H1 (cell line): ENCODE results near the gene CGREF1. TPM values are rescaled to one million over a fixed set of nuclear protein-coding genes. Genes with fewer than 3 reads are reported as not detected.

Experiments
- CTCF ChIA-PET: fragments of 300-600 bp; sonication (Branson Sonifier 250); formaldehyde crosslinking; loops from one replicate; lab custom pipeline; 2021; ENCODE audit not compliant: partially characterized antibody; lab: Charles Lee
- POLR2A ChIA-PET: fragments of 300-600 bp; sonication (Branson Sonifier 250); formaldehyde crosslinking; loops from one replicate; lab custom pipeline; 2021; ENCODE audit warnings: inconsistent platforms; ENCODE audit not compliant: partially characterized antibody; lab: Charles Lee
- DNase-seq, 2 experiments: peaks; one replicate each; pipeline versions ENCODE4 v3.0.0 to v3.0.0-alpha.2; 2010 to 2022; ENCODE audit warnings: low spot score in 2 of 2, low read depth in 1 of 2, mixed read lengths in 1 of 2
- FAIRE-seq: peaks from 2 replicates; lab custom pipeline; 2011; peaks lifted over from hg19 to GRCh38; lab: Jason Lieb, UNC
- H2AFZ ChIP-seq: 2 replicates; pipeline ENCODE4 v1.8.1; 2012; ENCODE audit warnings: low read length, inconsistent platforms
- H2AK5ac ChIP-seq: 2 replicates; pipeline ENCODE4 v1.6.1; 2013; ENCODE audit warnings: low read depth, low read length
- H2BK120ac ChIP-seq: replicated peaks from 2 replicates; pipeline ENCODE3; 2013; ENCODE audit warnings: low read depth, low read length, inconsistent platforms
- H2BK12ac ChIP-seq: 2 replicates; pipeline ENCODE4 v1.6.1; 2013; ENCODE audit warnings: low read depth, low read length
- H2BK15ac ChIP-seq: 2 replicates; pipeline ENCODE4 v1.6.1; 2013; ENCODE audit warnings: low read length
- H2BK20ac ChIP-seq: 2 replicates; pipeline ENCODE4 v1.6.1; 2013; ENCODE audit warnings: low read length
- H2BK5ac ChIP-seq: 2 replicates; pipeline ENCODE4 v1.6.1; 2013; ENCODE audit warnings: low read depth, low read length
- H3K14ac ChIP-seq: 2 replicates; pipeline ENCODE4 v1.6.1; 2013; ENCODE audit warnings: inconsistent platforms; ENCODE audit not compliant: insufficient read length
- H3K18ac ChIP-seq: 2 replicates; pipeline ENCODE4 v1.6.1; 2013; ENCODE audit warnings: low read length; ENCODE audit errors: extremely low read depth
- H3K23ac ChIP-seq: 2 replicates; pipeline ENCODE4 v1.6.1; 2013; ENCODE audit warnings: inconsistent platforms; ENCODE audit not compliant: insufficient read length
- H3K23me2 ChIP-seq: 2 replicates; pipeline ENCODE4 v1.6.1; 2013; ENCODE audit warnings: low read depth, low read length
- H3K27ac ChIP-seq: 2 replicates; pipeline ENCODE4 v1.6.1; 2011; ENCODE audit warnings: low read depth, low read length, inconsistent platforms
- H3K27me3 ChIP-seq, 4 experiments: replicated peaks in 1 of 4; 1 replicate in 1 of 4; 2 replicates in 3 of 4; pipeline versions ENCODE4 v1.6.1 to v1.8.1; 2011 to 2013; ENCODE audit warnings: low read length in 3 of 4, mild to moderate bottlenecking in 3 of 4, inconsistent platforms in 2 of 4, mixed read lengths in 2 of 4, moderate library complexity in 1 of 4; ENCODE audit not compliant: control insufficient read depth in 3 of 4, insufficient read depth in 3 of 4; ENCODE audit errors: extremely low read depth in 1 of 4
- H3K36me3 ChIP-seq, 4 experiments: 2 replicates each; pipeline versions ENCODE4 v1.6.1 to v1.8.1; 2011 to 2013; ENCODE audit warnings: mild to moderate bottlenecking in 4 of 4, low read length in 3 of 4, moderate library complexity in 2 of 4, control low read depth in 1 of 4, inconsistent platforms in 1 of 4; ENCODE audit not compliant: insufficient read depth in 4 of 4, control insufficient read depth in 2 of 4
- H3K4ac ChIP-seq: replicated peaks from 2 replicates; pipeline ENCODE3; 2013; ENCODE audit warnings: low read length, low read depth, mixed read lengths, inconsistent platforms; ENCODE audit not compliant: insufficient read length
- H3K4me1 ChIP-seq, 4 experiments: replicated peaks in 1 of 4; 1 replicate in 1 of 4; 2 replicates in 3 of 4; pipeline versions ENCODE4 v1.6.1 to v1.8.1; 2011 to 2013; ENCODE audit warnings: low read length in 3 of 4, inconsistent platforms in 2 of 4, mixed read lengths in 1 of 4; ENCODE audit not compliant: insufficient read depth in 4 of 4, control insufficient read depth in 3 of 4
- H3K4me2 ChIP-seq, 2 experiments: 2 replicates each; pipeline versions ENCODE4 v1.6.1 to v1.8.1; 2011 to 2013; ENCODE audit warnings: low read depth in 2 of 2, low read length in 2 of 2, control low read depth in 1 of 2, inconsistent platforms in 1 of 2, mild to moderate bottlenecking in 1 of 2; ENCODE audit not compliant: insufficient read depth in 1 of 2
- H3K4me3 ChIP-seq, 4 experiments: fragments of 200-600, 300-600 bp in 1 of 4; sonication (generic), shearing (Covaris generic), sonication (Bioruptor Twin) in 1 of 4; 2 replicates each; pipeline versions ENCODE4 v1.5.1 to v1.8.1; 2011 to 2016; ENCODE audit warnings: low read length in 4 of 4, low read depth in 3 of 4, control low read depth in 2 of 4, inconsistent platforms in 2 of 4, mild to moderate bottlenecking in 2 of 4, mixed read lengths in 1 of 4, moderate library complexity in 1 of 4; ENCODE audit not compliant: insufficient read depth in 2 of 4; ENCODE audit errors: extremely low read depth in 1 of 4
- H3K56ac ChIP-seq: replicated peaks from 2 replicates; pipeline ENCODE3; 2013; ENCODE audit warnings: low read depth, mild to moderate bottlenecking, mixed read lengths, low read length, inconsistent platforms; ENCODE audit not compliant: insufficient read length
- H3K79me1 ChIP-seq: 2 replicates; pipeline ENCODE4 v1.6.1; 2013; ENCODE audit warnings: low read depth, low read length, control low read depth
- H3K79me2 ChIP-seq, 2 experiments: 2 replicates each; pipeline versions ENCODE4 v1.6.1 to v1.8.1; 2012 to 2013; ENCODE audit warnings: low read length in 2 of 2, mild to moderate bottlenecking in 2 of 2, inconsistent platforms in 1 of 2; ENCODE audit not compliant: insufficient read depth in 2 of 2, control insufficient read depth in 1 of 2
- H3K9ac ChIP-seq, 4 experiments: replicated peaks in 1 of 4; 1 replicate in 1 of 4; 2 replicates in 3 of 4; pipeline versions ENCODE4 v1.6.1 to v1.8.1; 2011 to 2013; ENCODE audit warnings: low read depth in 3 of 4, low read length in 3 of 4, control low read depth in 2 of 4, mild to moderate bottlenecking in 2 of 4, moderate library complexity in 2 of 4, inconsistent platforms in 1 of 4; ENCODE audit errors: extremely low read depth in 1 of 4
- H3K9me3 ChIP-seq, 2 experiments: 2 replicates each; pipeline versions ENCODE4 v1.6.1 to v1.8.1; 2012 to 2013; ENCODE audit warnings: mild to moderate bottlenecking in 2 of 2, moderate library complexity in 2 of 2, control low read depth in 1 of 2, inconsistent platforms in 1 of 2, low read depth in 1 of 2, low read length in 1 of 2, mixed read lengths in 1 of 2; ENCODE audit not compliant: insufficient read depth in 2 of 2
- H4K20me1 ChIP-seq, 2 experiments: replicated peaks in 1 of 2; 2 replicates each; pipeline versions ENCODE3 to v1.8.1; 2011 to 2013; ENCODE audit warnings: inconsistent platforms in 2 of 2, low read length in 2 of 2, mild to moderate bottlenecking in 1 of 2; ENCODE audit not compliant: insufficient read depth in 2 of 2, control insufficient read depth in 1 of 2
- H4K5ac ChIP-seq: 2 replicates; pipeline ENCODE4 v1.6.1; 2013; ENCODE audit warnings: low read length, low read depth, mixed read lengths, inconsistent platforms; ENCODE audit not compliant: insufficient read length
- H4K8ac ChIP-seq: 2 replicates; pipeline ENCODE4 v1.8.0; 2013; ENCODE audit warnings: mild to moderate bottlenecking, moderate library complexity, low read length, inconsistent platforms; ENCODE audit not compliant: insufficient read depth; ENCODE audit errors: extremely low read depth
- H4K91ac ChIP-seq: replicated peaks from 2 replicates; pipeline ENCODE3; 2013; ENCODE audit warnings: low read length, mixed read lengths, inconsistent platforms; ENCODE audit not compliant: insufficient read length
- CHD2 ChIP-seq: IDR thresholded peaks from 2 replicates; pipeline ENCODE4 v1.6.1; 2012; ENCODE audit warnings: low read length, improper control_type of control experiment
- CTBP2 ChIP-seq: IDR thresholded peaks from 2 replicates; pipeline ENCODE4 v1.7.0; 2011; ENCODE audit warnings: borderline replicate concordance, mild to moderate bottlenecking, moderate library complexity, mixed read lengths, low read length; ENCODE audit not compliant: insufficient read depth, insufficient read length
- JUN ChIP-seq: IDR thresholded peaks from 2 replicates; pipeline ENCODE4 v1.6.1; 2011; ENCODE audit warnings: low read depth, mild to moderate bottlenecking, improper control_type of control experiment, low read length
- KDM1A ChIP-seq: fragments of 200-600, 300-600 bp; sonication (generic); IDR thresholded peaks from 2 replicates; pipeline ENCODE4 v1.7.1; 2016; ENCODE audit warnings: mild to moderate bottlenecking, low read length, borderline replicate concordance
- NANOG ChIP-seq: IDR thresholded peaks from 2 replicates; pipeline ENCODE4 v1.6.1; 2011; ENCODE audit warnings: low read length, low read depth, mild to moderate bottlenecking, inconsistent platforms; ENCODE audit not compliant: insufficient read depth, poor library complexity, severe bottlenecking
- RAD21 ChIP-seq, 2 experiments: IDR thresholded peaks in 1 of 2; conservative IDR thresholded peaks in 1 of 2; 2 replicates each; pipeline ENCODE4 v1.6.1; 2011; ENCODE audit warnings: low read depth in 2 of 2, low read length in 2 of 2, improper control_type of control experiment in 1 of 2, inconsistent platforms in 1 of 2, mild to moderate bottlenecking in 1 of 2, moderate library complexity in 1 of 2
- RBBP5 ChIP-seq: IDR thresholded peaks from 2 replicates; pipeline ENCODE4 v1.7.1; 2012; ENCODE audit warnings: low read depth, mild to moderate bottlenecking, inconsistent platforms, low read length, moderate library complexity, borderline replicate concordance
- SIRT6 ChIP-seq: IDR thresholded peaks from one replicate; pipeline ENCODE4 v1.7.1; 2012; ENCODE audit warnings: low read length, inconsistent platforms
- SIX5 ChIP-seq: IDR thresholded peaks from 2 replicates; pipeline ENCODE4 v1.6.1; 2011; ENCODE audit warnings: mild to moderate bottlenecking, low read depth, low read length
- SP4 ChIP-seq: IDR thresholded peaks from 2 replicates; pipeline ENCODE4 v1.6.1; 2012; ENCODE audit warnings: low read length, inconsistent platforms
- SRF ChIP-seq: IDR thresholded peaks from 2 replicates; pipeline ENCODE4 v1.6.1; 2011; ENCODE audit warnings: mild to moderate bottlenecking, low read depth, low read length, moderate library complexity
- YY1 ChIP-seq: IDR thresholded peaks from 2 replicates; pipeline ENCODE4 v1.6.1; 2011; ENCODE audit warnings: low read depth, mild to moderate bottlenecking, low read length
- ZNF274 ChIP-seq: IDR thresholded peaks from 2 replicates; pipeline ENCODE4 v1.7.0; 2012; ENCODE audit warnings: low read length, borderline replicate concordance; ENCODE audit errors: extremely low read depth
- WGBS, 2 experiments: shearing (Covaris generic) in 1 of 2; methylation state at CpG; one replicate each; pipeline versions ENCODE4 v1.1.6 to v1.1.7; 2013 to 2015; ENCODE audit warnings: low lambda C conversion rate in 2 of 2, mixed read lengths in 2 of 2, inconsistent platforms in 1 of 2, low coverage in 1 of 2, missing lambda C conversion rate in 1 of 2; ENCODE audit not compliant: insufficient replicate concordance in 2 of 2, insufficient coverage in 1 of 2, insufficient read length in 1 of 2; ENCODE audit errors: extremely low coverage in 1 of 2, missing lambda C conversion rate in 1 of 2; 5-methylcytosine and 5-hydroxymethylcytosine counted together
- polyA plus RNA-seq, 7 experiments: library from polyadenylated mRNA; depleted of rRNA in 3 of 7; stranded (reverse) in 5 of 7; unstranded in 2 of 7; fragments of >200 nt in 5 of 7; fragments of 200-250 nt in 2 of 7; gene quantifications; 1 replicate in 5 of 7; 2 replicates in 1 of 7; 4 replicates in 1 of 7; pipeline versions ENCODE4 v1.2.1 to v1.2.3, GENCODE V29; 2011 to 2013; ENCODE audit warnings: missing spikeins in 2 of 7, mixed read lengths in 2 of 7
- total RNA-seq: library from RNA; stranded (reverse); fragmentation: NEBNext Ultra II Directional; extraction: Animal tissue kit (Norgen Biotek cat#: 25700); gene quantifications from 2 replicates; pipeline ENCODE4 v1.2.1, GENCODE V29; 2021

The CGREF1 gene
- total and polyA plus RNA-seq, 2 of the 8 experiments (the other 6 are each of a cell fraction or from before 2014, with no cell fraction given) = 2.5 to 3.4 TPM

GRCh38 chr2:27097341-27097740 is 21.6 kb downstream of the CGREF1 start:
- H3K9ac ChIP-seq = no peak overlapping the region
- H3K27me3 ChIP-seq = no peaks in the 10 kb centered on the region
- peaks cover 0 to 2% (median under 1%) of the 10 kb centered on the region in 4 experiments; a peak in 2 of 7 replicates for H3K4me1 ChIP-seq
- peaks cover 0 to 3% of the 10 kb centered on the region in 2 experiments for H4K20me1 ChIP-seq
- no peak overlapping the region for H3K23ac ChIP-seq
- H3K4me2 ChIP-seq = no peak overlapping the region
- H2BK120ac ChIP-seq = no peak overlapping the region
- H2BK15ac ChIP-seq = no peak overlapping the region
- ChIA-PET CTCF (interaction anchor here (0.6 to 12.7 kb wide), 23 partner anchors 8 to 206 kb away, joined by 3 to 120 read pairs (median 5); partner anchors contain the start of genes KHK, PREB, SLC30A3 and TMEM214), POLR2A (interaction anchor here (0.8 to 3.4 kb wide), 8 partner anchors 10 to 137 kb away, joined by 3 to 10 read pairs (median 4); partner anchors contain the start of genes ABHD1, KHK and PREB)
- no peak overlapping the region for H4K8ac ChIP-seq
- no peak overlapping the region for H4K5ac ChIP-seq
- H2BK12ac ChIP-seq = no peak overlapping the region
- H3K36me3 ChIP-seq = no peaks in the 10 kb centered on the region
- H3K56ac ChIP-seq = no peak overlapping the region
- no peaks in the 10 kb centered on the region for H3K23me2 ChIP-seq
- H3K9me3 ChIP-seq = no peaks in the 10 kb centered on the region
- H3K79me2 ChIP-seq = no peaks in the 10 kb centered on the region
- no peak overlapping the region for H2AFZ ChIP-seq
- H3K4me3 ChIP-seq = no peak overlapping the region
- H3K18ac ChIP-seq = no peak overlapping the region
- DNase-seq = no peak
- H2BK5ac ChIP-seq = no peak overlapping the region
- H4K91ac ChIP-seq = no peak overlapping the region
- no peak for FAIRE-seq
- no peak overlapping the region for H3K27ac ChIP-seq
- H3K14ac ChIP-seq = no peak overlapping the region
- H3K79me1 ChIP-seq = no peaks in the 10 kb centered on the region; the same call in 1 of the 2 replicates
- H2AK5ac ChIP-seq = no peak overlapping the region
- 87% methylated on average over 14 of the region's 14 CpGs; no CpG with 5 or more reads in 1 of the 2 experiments for WGBS, 2 experiments
- no peak overlapping the region for H2BK20ac ChIP-seq
- no peak overlapping the region for H3K4ac ChIP-seq
- TF ChIP-seq SIRT6 (no peak), SIX5 (no peak), RBBP5 (no peak), NANOG (no peak), CHD2 (no peak), KDM1A (no peak), JUN (no peak), SP4 (no peak), CTBP2 (no peak), ZNF274 (no peak), RAD21 (IDR thresholded peaks at IDR 0.05 in 1 of 2, conservative IDR thresholded peaks at IDR 0.05 in 1 of 2; ENCODE audit: low read depth in 2 of 2, low read length in 2 of 2) (no peak), SRF (no peak), YY1 (no peak)
